ENCODE data around the gene CENPA.
"Not testable (repeated sequence)": the region's sequence is repeated elsewhere in the genome, so short reads cannot be mapped to it uniquely, and the experiment has no call there.

The CENPA gene

GRCh38 chr2:26793518-26793917 is 7.7 kb downstream of the CENPA start:
- no peak for DNase-seq
- no peak for TF ChIP-seq POLR2A (IDR thresholded peaks at IDR 0.05; ENCODE audit: low read length)
- TF ChIP-seq GATA1 (IDR thresholded peaks at IDR 0.05; ENCODE audit: low read depth, low read length): no peak

DNA sequence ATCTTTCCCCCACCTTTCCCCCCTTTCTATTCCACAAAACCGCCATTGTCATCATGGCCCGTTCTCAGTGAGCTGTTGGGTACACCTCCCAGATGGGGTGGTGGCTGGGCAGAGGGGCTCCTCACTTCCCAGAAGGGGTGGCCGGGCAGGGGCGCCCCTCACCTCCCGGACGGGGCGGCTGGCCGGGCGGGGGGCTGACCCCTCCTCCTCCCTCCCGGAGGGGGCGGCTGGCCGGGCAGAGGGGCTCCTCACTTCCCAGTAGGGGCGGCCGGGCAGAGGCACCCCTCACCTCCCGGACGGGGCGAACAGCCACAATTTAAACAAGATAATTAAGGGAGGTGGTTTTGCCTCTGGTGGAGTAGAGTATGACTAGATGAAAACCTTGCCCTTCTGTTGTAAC is 9.3 kb downstream of the CENPA start:
- not testable (repeated sequence) for DNase-seq

- no peak for TF ChIP-seq GATA1 (IDR thresholded peaks at IDR 0.05; ENCODE audit: low read depth, low read length)
- TF ChIP-seq POLR2A (IDR thresholded peaks at IDR 0.05; ENCODE audit: low read length): no peak
- DNase-seq: peak in 1 of 2 experiments; percentile 37
Measured at GRCh38 chr2:26801328-26801727, 15.5 kb downstream of the CENPA start.

DNA sequence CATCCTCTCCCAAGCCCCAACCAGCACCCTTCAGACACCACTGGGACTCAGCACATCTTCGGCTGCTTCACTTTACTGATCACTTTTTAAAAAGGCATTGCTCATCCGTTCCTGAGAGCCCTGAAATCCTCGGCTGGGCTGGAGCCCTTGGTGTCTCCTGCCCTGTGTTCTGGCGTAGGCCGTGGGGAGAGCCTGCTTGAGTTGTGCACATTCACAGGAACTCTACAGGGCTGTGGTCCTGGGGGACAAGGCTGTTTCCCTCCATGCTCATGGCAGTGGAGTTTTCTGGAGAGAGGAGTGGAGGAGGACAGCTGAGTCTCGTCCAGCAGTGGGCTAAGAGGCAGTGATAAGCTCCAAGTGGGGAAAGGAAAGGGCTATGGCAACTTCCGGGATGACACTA is 15.9 kb downstream of the CENPA start:
- DNase-seq: no peak
- TF ChIP-seq GATA1 (IDR thresholded peaks at IDR 0.05; ENCODE audit: low read depth, low read length) (no peak), POLR2A (IDR thresholded peaks at IDR 0.05; ENCODE audit: low read length) (no peak)

DNA sequence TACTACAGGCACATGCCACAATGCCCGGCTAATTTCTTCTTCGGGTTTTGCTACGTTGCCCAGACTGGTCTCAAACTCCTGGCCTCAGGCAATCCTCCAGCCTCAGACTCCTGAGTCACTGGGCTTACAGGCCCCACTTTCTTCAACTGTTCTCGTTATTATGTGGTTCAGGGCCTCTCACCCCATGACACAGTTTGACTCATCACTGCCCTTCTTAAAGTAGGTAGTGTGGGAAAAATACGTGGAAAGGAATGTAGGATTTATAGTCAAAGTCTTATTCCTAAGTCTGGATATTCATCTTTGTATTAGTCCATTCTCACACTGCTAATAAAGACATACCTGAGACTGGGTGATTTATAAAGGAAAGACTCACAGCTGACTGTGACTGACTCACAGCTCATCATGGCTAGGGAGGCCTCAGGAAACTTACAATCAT is 19.4 kb downstream of the CENPA start:
- no peak for DNase-seq
- TF ChIP-seq POLR2A (IDR thresholded peaks at IDR 0.05; ENCODE audit: low read length): no peak
- TF ChIP-seq GATA1 (IDR thresholded peaks at IDR 0.05; ENCODE audit: low read depth, low read length): no peak

DNA sequence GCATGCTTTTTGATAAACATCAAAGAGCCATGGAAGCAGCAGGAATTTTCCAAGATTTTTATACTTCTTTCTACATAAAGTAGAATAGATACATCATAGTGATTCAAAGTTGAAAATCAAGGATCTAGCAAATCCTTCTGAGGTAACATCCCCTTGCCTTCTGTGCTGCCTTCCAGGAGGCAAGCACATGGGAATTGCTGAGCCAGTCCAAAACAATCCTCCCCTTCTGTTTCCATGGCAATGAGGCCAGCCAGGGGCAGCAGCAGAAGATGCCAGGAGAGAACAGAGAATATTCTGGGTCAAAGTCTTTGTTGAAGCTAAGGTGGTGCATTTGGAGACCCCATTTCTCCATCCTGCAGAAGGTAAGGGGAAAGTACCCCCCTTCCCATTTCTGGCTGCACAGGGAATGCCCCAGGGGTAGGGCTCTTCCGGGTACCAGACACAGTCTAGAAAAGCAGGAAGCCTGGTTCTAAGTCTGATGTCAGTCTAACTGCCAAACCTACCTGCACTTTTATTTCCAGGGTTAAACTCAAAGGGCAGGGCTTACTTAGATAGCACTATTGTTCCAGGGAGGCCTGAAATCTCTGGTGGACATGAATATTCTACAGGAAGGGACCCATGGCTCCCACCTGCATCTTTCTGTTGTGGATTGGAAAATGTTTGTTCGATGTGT is 22.1 kb downstream of the CENPA start:
- no peak for DNase-seq
- TF ChIP-seq GATA1 (IDR thresholded peaks at IDR 0.05; ENCODE audit: low read depth, low read length): no peak
- TF ChIP-seq POLR2A (IDR thresholded peaks at IDR 0.05; ENCODE audit: low read length): no peak

DNA sequence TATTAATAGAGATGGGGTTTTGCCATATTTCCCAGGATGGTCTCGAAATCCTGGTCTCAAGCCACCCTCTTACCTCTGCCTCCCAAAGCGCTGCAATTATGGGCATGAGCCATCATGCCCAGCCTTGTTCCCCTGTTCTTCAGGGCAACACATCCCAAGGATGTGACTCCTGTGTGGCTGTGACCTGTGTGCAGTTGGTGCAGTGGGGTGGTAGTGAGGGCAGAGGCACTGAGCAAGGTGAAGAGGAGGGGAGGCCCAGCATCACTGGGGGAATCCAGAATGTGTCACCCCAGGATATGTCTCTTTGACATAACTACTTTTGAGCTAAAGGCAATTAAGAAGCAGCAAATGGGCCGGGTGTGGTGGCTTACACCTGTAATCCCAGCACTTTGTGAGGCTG is 23.4 kb downstream of the CENPA start:
- TF ChIP-seq GATA1 (IDR thresholded peaks at IDR 0.05; ENCODE audit: low read depth, low read length): no peak
- TF ChIP-seq POLR2A (IDR thresholded peaks at IDR 0.05; ENCODE audit: low read length): no peak
- no peak for DNase-seq

DNA sequence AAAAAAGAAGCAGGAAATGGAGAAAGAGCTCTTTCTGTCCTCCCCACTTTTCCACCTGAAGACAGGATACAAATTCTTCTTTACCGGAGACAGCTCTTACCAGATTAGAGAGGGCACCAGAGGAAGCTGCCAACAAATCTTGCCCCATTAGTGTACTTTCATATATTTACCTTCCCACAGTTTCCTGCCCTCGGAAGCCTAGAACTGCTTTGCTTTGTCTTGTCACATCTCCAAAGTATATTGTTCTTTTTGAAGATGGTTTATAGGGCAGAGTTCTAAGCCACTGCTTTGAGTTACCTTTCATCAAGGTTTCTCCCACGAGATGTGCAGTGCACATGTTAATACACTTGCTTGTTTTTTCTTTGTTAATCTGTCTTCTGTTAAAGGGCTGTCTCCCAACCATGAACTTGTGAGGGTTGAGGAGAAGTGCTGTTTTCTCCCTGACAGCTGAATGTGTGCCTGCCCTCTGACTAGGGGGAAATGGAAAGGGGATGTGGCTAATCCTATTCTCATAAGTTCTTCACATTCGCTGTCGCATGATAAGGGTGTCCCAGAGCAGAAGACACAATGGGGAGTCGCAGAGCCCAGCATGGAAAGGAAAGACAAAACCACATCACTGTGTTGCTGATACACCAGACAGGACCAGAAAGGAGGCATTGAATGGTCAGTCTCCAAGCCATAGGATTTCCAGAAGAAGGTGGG is 24.2 kb downstream of the CENPA start:
- no peak for DNase-seq
- TF ChIP-seq POLR2A (IDR thresholded peaks at IDR 0.05; ENCODE audit: low read length): no peak
- TF ChIP-seq GATA1 (IDR thresholded peaks at IDR 0.05; ENCODE audit: low read depth, low read length): no peak

- TF ChIP-seq GATA1 (IDR thresholded peaks at IDR 0.05; ENCODE audit: low read depth, low read length) (no peak), POLR2A (IDR thresholded peaks at IDR 0.05; ENCODE audit: low read length) (no peak)
- DNase-seq: no peak
Measured at GRCh38 chr2:26811261-26811660, 25.4 kb downstream of the CENPA start.

DNA sequence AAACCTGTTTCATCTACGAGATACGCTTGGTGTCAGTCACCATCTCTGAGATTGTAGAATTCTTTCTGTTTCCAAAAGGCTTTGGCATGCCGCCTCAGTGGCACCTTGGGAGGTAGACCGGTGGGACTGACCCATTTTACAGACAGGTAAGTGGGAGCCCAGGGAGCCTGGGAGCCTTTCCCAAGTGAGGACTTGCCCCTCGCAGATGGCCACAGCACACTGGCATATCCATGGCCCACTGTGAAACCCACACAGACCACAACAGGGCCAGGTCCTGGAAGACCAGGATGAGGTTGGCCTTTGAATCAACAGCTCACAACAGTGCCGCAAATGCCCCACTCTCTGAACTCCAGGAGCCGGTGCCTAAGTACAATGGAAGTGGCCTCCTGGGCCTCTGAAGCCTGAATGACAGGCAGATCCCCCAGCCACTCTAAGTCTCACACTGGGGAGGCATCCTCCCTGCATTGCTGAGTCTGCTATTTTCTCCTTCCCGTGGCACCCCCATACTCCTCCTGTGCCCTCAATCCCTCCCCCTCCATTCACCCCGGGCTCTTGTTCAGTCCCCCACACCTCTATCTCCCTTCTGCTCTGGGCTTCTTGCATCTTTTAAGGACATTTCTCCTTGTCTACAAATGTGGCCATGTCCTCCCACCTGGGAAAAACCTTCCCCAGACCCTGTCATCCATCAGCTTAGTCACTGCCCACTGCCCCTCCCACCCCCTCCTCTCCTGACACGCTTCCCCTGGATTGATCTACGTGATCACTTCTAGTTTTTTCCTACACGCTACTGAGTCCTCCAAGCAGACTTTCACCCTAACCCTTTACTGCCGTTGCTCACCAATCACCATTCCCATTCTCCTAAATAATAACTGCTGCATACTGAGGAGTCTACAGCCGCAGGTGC is 26.2 kb downstream of the CENPA start:
- DNase-seq: no peak
- no peak for TF ChIP-seq GATA1 (IDR thresholded peaks at IDR 0.05; ENCODE audit: low read depth, low read length)

- DNase-seq: no peak
- TF ChIP-seq GATA1 (IDR thresholded peaks at IDR 0.05; ENCODE audit: low read depth, low read length) (no peak), POLR2A (IDR thresholded peaks at IDR 0.05; ENCODE audit: low read length) (no peak)
Measured at GRCh38 chr2:26812731-26813130, 26.9 kb downstream of the CENPA start.

DNA sequence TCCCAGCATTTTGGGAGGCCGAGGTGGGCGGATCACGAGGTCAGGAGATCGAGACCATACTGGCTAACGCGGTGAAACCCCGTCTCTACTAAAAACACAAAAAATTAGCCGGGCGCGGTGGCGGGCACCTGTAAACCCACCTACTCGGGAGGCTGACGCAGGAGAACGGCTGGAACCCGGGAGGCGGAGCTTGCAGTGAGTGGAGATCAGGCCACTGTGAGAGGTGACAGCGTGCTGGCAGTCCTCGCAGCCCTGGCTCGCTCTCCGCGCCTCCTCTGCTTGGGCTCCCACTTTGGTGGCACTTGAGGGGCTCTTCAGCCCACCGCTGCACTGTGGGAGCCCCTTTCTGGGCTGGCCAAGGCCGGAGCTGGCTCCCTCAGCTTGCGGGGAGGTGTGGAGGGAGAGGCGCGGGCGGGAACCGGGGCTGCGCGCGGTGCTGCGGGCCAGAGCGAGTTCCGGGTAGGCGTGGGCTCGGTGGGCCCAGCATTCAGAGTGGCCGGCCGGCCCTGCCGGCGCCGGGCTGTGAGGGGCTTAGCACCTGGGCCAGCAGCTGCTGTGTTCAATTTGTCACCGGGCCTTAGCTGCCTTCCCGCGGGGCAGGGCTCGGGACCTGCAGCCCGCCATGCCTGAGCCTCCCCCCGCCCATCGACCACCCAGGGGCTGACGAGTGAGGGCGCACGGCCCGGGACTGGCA is 28.4 kb downstream of the CENPA start:
- not testable (repeated sequence) for DNase-seq

DNA sequence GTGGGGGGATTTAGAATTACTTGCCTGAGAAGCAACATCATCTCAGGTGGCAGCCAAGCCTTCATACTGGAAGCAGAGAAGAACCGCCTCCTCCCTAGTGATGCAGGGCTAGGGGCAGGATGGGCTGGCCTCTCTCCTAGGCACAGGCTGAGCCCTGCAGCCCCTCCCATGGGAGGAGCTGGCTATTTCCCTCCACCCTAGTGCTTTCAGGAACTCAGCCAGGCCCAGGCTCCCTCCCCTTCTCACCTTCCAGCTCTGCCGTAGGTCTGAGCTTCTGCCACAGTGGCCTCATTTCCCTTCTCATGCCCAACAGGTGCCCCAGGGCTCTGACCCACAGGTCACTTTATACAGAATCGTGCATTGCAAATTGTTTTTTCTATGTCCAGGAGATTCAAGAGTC is 31.0 kb downstream of the CENPA start:
- TF ChIP-seq POLR2A (IDR thresholded peaks at IDR 0.05; ENCODE audit: low read length) (no peak), GATA1 (IDR thresholded peaks at IDR 0.05; ENCODE audit: low read depth, low read length) (no peak)
- DNase-seq: peak; percentile 17 to 60

DNA sequence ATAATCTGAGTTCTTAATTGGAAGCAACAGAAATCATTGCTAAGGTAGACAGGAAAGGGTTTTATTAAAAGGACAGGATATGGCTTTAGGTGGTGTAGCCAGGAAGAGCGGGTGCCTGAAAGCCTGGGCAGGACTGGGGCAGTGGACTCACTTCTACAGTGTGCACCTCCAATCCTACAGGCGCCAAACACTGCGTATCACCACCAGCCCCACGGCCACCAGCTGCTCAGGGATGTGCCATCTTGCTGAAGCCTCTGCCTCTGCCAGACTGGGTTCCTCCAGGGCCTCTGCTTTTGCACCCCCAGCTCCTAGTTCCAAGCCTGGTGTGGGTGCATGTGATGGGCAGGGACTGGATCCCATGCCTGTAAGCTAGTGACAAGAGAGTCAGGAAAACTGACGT is 32.4 kb downstream of the CENPA start:
- no peak for TF ChIP-seq POLR2A (IDR thresholded peaks at IDR 0.05; ENCODE audit: low read length)
- no peak for TF ChIP-seq GATA1 (IDR thresholded peaks at IDR 0.05; ENCODE audit: low read depth, low read length)
- DNase-seq: no peak
